GM21360 (cell line): ENCODE results near the gene CDC42BPB.
"Not testable (repeated sequence)": the region's sequence is repeated elsewhere in the genome, so short reads cannot be mapped to it uniquely, and the experiment has no call there.

Source experiments
- ATAC-seq: cut with Tn5 transposase; IDR thresholded peaks from one replicate; pipeline ENCODE4 v1.9.1; 2021; ENCODE audit warnings: mild to moderate bottlenecking, moderate library complexity; ENCODE audit not compliant: unreplicated experiment

CDC42BPB gene

DNA sequence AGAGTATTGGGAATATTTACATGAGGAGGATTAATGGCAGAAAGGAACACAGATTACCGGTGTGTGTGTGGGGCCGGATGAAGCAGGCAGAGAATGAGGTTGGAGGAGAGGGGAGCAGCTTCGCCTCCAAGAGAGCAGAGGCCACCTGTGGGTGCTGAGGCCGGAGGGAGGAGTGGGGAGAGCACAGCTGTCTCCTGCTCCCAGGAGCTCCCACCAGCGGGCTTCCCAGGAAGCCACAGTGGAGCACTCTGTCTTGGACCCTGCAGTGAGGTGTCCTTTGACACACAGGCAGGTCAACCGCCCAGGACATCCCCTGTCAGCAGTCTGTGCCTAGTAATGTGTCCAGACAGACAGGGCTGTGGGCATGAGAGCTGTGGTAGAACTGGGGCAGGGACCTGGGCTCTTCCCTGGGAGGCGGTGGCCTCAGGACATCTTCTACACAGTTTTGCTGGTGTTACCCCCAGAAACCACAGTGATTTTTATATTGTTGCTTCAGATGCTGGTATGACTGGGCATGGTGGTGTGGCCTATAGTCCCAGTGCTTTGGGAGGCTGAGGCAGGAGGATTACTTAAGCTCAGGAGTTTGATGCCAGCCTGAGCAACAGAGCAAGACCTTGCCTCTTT, 153.3 kb downstream of the CDC42BPB start:
- ATAC-seq, result no peak

GRCh38 chr14:102903248-102903888, 154.0 kb downstream of the CDC42BPB start:
- no peak for ATAC-seq

DNA sequence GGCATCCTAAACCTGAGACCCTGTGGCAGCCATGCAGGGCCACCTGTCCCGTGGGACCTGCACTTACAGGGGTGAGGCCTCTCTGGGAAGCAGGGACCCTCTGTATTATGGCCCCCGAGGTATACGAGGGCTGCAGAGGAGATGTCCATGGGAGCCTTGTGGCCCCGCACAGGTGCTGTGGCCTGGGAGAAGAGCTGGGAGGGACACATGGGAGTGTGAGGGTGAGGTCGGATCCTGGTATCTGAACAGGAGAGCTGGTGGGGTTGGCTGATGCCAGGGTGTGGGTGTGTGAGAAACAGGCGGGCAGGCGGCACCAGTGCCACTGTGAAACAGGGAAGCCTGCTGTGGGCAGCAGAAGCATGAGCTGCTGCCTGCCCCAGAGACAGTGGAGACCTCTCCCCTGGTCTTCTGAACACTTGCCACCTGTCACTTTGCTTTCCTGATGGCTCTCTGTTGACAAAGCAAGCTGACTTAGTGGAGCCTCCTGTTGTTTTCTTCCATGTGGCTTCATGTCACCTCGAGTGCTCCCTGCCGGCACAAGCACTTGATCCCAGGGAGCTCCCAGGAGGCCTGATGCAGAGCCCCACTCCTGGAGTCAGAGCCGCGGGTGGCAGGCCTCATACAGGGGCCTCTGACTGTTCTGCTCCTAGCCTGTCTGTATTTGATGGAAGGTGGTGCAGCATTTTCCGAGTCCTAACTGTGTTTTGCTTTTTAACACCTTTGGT, 154.7 kb downstream of the CDC42BPB start:
- ATAC-seq, result no peak

DNA sequence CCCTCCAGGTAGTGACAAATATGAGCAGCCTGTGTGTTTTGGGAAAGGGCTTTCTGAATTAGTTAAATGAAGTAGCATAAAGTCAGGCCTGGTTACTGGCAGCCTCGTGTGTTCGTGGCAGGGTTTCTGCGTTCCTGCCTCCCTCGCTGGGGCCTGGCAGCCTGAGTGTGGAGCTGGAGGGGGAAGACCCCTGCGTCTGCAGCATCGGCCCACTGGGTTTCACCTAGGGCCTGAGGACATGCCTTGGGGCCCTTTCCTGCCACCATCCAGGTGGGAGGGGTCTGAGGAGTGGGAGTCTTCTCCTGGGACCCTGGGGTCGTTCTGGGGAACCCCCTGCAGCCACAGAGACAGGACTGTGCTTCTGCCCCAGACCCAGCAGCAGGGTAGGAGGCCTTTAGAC, 155.3 kb downstream of the CDC42BPB start:
- peak; percentile 7 for ATAC-seq

DNA sequence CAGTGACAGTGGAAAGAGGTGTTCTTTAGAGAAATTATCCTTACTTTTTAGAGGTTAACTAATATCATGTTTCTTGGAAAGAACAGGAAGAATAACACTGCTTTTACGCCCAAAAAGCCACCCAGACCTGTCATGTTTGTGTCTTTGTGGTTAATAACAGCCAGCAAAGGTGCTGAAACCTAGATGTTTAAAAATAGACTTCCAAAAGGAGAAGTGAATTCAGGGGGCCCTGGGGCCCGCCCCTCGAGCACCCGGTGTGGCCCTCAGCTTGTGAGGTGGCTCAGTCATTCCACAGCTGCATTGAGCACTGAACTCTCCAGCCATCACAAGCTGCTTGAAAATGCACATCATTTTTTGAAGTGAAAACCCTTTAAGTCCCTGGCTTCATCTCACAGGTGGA, 155.7 kb downstream of the CDC42BPB start:
- peak; percentile 75 for ATAC-seq

GRCh38 chr14:102900631-102901571, 156.4 kb downstream of the CDC42BPB start:
- peak; percentile 49 for ATAC-seq

GRCh38 chr14:102899516-102899900, 157.8 kb downstream of the CDC42BPB start:
- no peak for ATAC-seq

DNA sequence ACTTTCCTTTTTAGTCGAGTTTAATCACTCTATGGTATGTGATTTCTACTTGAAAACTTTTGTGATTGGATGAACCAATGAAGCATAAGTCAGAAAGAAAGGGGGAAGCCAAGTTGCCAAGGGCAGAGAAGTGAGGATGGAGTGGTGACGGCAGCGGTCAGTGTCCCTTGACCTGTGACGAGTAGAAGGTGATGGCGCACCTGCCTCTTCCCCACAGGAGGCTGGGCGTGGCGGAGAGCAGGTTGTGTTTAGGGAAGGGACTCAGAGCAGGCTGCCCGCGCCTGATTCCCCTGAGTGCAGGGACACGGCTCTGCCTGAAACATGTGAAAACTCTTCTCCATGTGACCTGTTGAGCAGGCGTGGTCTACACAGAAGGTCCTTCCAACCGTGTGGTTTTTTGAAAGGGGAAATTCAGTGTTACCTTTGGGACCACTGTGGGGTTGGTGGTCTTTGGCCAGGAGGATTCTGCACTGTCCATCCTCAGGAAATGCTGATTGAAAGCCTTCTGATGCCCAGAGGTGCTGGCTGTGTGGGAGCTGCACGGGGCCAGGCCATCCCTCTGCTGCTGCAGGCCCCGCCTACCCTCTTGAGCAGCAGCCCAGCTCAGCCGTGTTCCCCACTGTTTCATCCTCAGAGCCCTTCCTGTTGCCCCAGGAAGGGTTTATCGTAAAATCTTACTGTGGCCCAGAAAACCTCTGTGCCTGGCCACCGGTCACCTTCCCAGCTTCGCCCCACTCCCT, 158.4 kb downstream of the CDC42BPB start:
- ATAC-seq, result no peak

DNA sequence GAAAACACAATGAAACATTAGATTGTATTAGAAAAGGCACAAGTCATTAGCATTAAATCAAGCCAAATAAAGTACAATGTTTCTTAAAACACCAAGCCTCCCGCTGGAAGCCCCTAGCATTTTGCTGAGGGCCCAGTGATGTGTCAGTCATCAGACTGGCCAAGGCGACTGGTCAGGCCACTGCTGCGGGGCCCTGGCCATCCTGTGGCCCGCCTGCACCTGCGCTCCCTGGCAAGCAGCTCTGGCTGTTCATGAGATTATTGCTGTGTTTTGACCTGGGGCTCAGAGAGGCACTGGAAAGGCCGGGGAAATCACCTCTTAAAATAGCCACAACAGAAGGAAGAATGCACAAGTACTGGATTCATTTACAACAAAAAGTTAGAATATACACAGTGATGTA, 159.1 kb downstream of the CDC42BPB start:
- ATAC-seq, result no peak

- no peak for ATAC-seq
Measured at GRCh38 chr14:102897299-102898027, 159.9 kb downstream of the CDC42BPB start.

GRCh38 chr14:102896735-102897134, 160.6 kb downstream of the CDC42BPB start:
- not testable (repeated sequence) for ATAC-seq

GRCh38 chr14:102893452-102893851, 163.9 kb downstream of the CDC42BPB start:
- no peak for ATAC-seq

DNA sequence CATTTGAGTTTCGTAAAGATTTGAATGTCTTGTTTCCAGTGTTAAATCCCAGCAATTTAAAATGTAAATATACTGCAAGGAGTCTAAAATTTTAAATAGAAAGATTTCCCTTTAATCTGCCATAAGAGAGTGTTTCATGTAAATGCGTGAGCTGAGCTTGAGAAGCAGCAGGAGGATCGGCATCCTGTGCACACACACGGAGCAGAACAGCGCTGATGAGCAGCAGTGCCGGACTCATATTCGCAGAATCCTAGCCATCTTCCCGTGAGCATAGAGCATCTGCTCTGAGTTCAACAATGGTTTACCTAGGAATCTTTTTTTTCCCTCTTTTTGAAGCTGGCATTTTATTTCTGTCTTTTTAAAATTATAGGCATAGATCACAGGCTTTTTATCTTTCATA, 164.7 kb downstream of the CDC42BPB start:
- no peak for ATAC-seq

DNA sequence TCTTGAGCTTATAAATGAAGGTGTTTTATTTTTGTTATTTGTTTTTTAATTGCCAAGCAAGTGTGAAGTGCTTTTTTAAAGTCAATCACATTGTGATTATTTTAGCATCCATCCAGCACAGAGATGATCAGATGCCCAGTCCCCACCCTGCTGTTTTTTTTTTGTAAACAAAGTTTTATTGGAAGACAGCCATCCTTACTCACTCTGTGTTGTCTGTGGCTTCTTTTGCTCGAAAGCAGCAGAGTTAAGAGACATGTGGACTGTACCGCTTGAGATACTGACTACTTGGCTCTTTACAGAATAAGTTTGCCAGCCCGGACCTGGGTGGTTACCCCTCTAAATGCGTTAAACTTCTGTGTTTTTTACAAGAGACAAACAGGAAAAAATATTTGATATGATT, 165.8 kb downstream of the CDC42BPB start:
- ATAC-seq, result no peak

DNA sequence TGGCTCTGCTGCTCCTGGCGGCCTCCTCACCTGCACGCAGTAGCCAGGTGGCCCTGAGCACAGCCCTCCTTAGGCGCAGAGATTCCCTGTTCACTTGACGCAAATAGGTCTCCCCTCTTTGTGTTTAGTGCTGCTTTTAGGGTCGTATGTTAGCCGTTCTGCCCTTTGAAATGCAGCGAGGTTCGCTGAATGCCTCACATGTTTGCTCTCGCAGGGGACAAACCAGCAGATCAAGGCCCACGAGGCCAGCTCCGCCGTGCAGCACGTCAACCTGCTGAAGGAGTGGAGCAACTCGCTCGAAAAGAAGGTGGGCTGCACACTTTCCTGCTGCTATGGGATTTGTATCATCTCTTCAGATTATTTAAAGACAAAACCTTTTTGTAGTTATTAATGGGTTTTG, 166.2 kb downstream of the CDC42BPB start:
- no peak for ATAC-seq

GRCh38 chr14:102889615-102890014, 167.7 kb downstream of the CDC42BPB start:
- ATAC-seq, result no peak

- no peak for ATAC-seq
Measured at GRCh38 chr14:102888748-102889147, 168.6 kb downstream of the CDC42BPB start.

- no peak for ATAC-seq
Measured at GRCh38 chr14:102885737-102886447, 171.5 kb downstream of the CDC42BPB start.

GRCh38 chr14:102883554-102883953, 173.8 kb downstream of the CDC42BPB start:
- ATAC-seq, result no peak
